Measurements from ENCODE around the gene CBLN3. TPM values are rescaled to one million over a fixed set of nuclear protein-coding genes. Genes with fewer than 3 reads are reported as not detected.

The CBLN3 gene
- polyA plus RNA-seq, 2 of the 4 experiments (the other 2 are of a cell fraction), result 1.1 to 1.3 TPM

GRCh38 chr14:24422261-24422660 is 7.2 kb downstream of the CBLN3 start:
- ATAC-seq (no peak), FAIRE-seq (no peak), DNase-seq (ENCODE audit: low read depth in 1 of 2, low spot score in 1 of 2) (no peak)
- 72% methylated on average over 4 of the region's 4 CpGs for WGBS (ENCODE audit: missing lambda C conversion rate)
- CTCF ChIA-PET, result interaction anchor here (1.2 to 18.0 kb wide), 6 partner anchors 9 to 103 kb away, joined by 6 to 1142 read pairs (median 31); partner anchors contain the start of genes ADCY4, CIDEB, DHRS1 and LTB4R
- Histone ChIP-seq H3K4me2 (no peak overlapping the region), H3K4me3 (no peak overlapping the region), H3K4me1 (peaks cover 10% of the 10 kb centered on the region; the same call in 1 of the 3 replicates), H3K27ac (no peak overlapping the region), H3K9me3 (no peaks in the 10 kb centered on the region)
- POLR2A ChIA-PET, result no interaction called here
- TF ChIP-seq HOXB5 (CRISPR knock-in tag; IDR thresholded peaks at IDR 0.05), result no peak
- no peak for TF ChIP-seq FOSL2 (IDR thresholded peaks at IDR 0.05)
- no peak for TF ChIP-seq FOSL2 (CRISPR knock-in tag; IDR thresholded peaks at IDR 0.05)
- TF ChIP-seq ESRRA (IDR thresholded peaks at IDR 0.05; ENCODE audit: borderline replicate concordance, low read length), result no peak
- no peak for TF ChIP-seq HOXB13 (CRISPR knock-in tag; IDR thresholded peaks at IDR 0.05; ENCODE audit: low read depth)
- TF ChIP-seq EHMT2 (IDR thresholded peaks at IDR 0.05; ENCODE audit: low read depth), result no peak
- no peak for TF ChIP-seq TFCP2L1 (CRISPR knock-in tag; IDR thresholded peaks at IDR 0.05)
- TF ChIP-seq EP300 (IDR thresholded peaks at IDR 0.05), result no peak

DNA sequence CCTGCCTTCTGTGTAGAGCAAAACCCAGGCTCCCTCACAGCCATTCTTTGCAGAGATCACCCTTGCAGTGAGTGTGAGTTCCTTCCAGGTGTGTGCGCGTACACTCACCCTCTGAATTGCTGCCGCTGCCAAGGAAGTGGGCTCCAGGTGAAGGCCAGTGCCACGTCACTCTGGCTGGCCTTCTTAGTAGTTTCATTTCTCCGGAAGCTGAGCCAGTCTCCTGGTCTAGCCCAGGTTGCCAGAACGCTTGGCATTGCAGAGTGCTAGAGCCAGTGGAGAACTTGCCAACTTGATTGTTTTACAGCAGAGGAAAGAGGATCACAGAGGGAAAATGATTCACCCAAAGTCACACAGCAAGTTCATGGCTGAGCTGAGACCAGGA is 11.0 kb downstream of the CBLN3 start:
- no peak for DNase-seq (ENCODE audit: low read depth in 1 of 2, low spot score in 1 of 2)
- POLR2A ChIA-PET, result interaction anchor here (1.1 to 2.2 kb wide), 2 partner anchors 12 to 16 kb away, joined by 3 to 14 read pairs; partner anchors contain the start of genes CBLN3 and KHNYN

More for the DNA sequence above, 11.0 kb downstream of the CBLN3 start:
- H3K9me3 ChIP-seq, result no peaks in the 10 kb centered on the region
- ATAC-seq (no peak), FAIRE-seq (no peak)
- CTCF ChIA-PET, result interaction anchor here (1.2 to 16.5 kb wide), 7 partner anchors 11 to 176 kb away, joined by 3 to 254 read pairs (median 3); partner anchors contain the start of genes ADCY4, CBLN3, KHNYN and RIPK3
- TF ChIP-seq HEYL (CRISPR knock-in tag; IDR thresholded peaks at IDR 0.05) (no peak), CEBPB (IDR thresholded peaks at IDR 0.05) (no peak), NFE2L2 (conservative IDR thresholded peaks at IDR 0.05; ENCODE audit: low read length) (no peak), PHF8 (IDR thresholded peaks at IDR 0.05; ENCODE audit: borderline replicate concordance, low read depth) (no peak), TFCP2L1 (CRISPR knock-in tag; IDR thresholded peaks at IDR 0.05) (no peak), ATOH8 (CRISPR knock-in tag; IDR thresholded peaks at IDR 0.05; ENCODE audit: low read depth) (no peak), EP300 (IDR thresholded peaks at IDR 0.05) (no peak), MYC (IDR thresholded peaks at IDR 0.05; ENCODE audit: borderline replicate concordance, low read length) (no peak), HES2 (IDR thresholded peaks at IDR 0.05) (no peak), REST (IDR thresholded peaks at IDR 0.05) (no peak), TP53 (CRISPR knock-in tag; IDR thresholded peaks at IDR 0.05) (no peak), ZFP36 (IDR thresholded peaks at IDR 0.05; ENCODE audit: borderline replicate concordance, partially characterized antibody) (no peak)
- no peaks in the 10 kb centered on the region for H3K4me1 ChIP-seq
- H3K27ac ChIP-seq, result no peak overlapping the region
- no peak overlapping the region for H3K4me2 ChIP-seq
- no peak overlapping the region for H3K4me3 ChIP-seq
- WGBS (ENCODE audit: missing lambda C conversion rate), result 87% methylated on average over 6 of the region's 6 CpGs

All from A549 (cell line).